H9 (cell line): ENCODE results near the gene CHDH. TPM values are rescaled to one million over a fixed set of nuclear protein-coding genes. Genes with fewer than 3 reads are reported as not detected.

Source experiments
- DNase-seq: peaks from one replicate; pipeline ENCODE4 v3.0.0-alpha.2; 2017
- H2AFZ ChIP-seq: one replicate; pipeline ENCODE4 v1.6.1; 2013; ENCODE audit warnings: mild to moderate bottlenecking, low read length, control low read depth, moderate library complexity
- H2AK5ac ChIP-seq: 2 replicates; pipeline ENCODE4 v1.6.1; 2013; ENCODE audit warnings: low read length, control low read depth, mixed read lengths; ENCODE audit not compliant: insufficient read length
- H2BK120ac ChIP-seq: one replicate; pipeline ENCODE4 v1.6.1; 2013; ENCODE audit warnings: low read depth, mild to moderate bottlenecking, low read length, control low read depth, inconsistent platforms; ENCODE audit not compliant: poor library complexity, severe bottlenecking
- H2BK12ac ChIP-seq: 2 replicates; pipeline ENCODE4 v1.6.1; 2013; ENCODE audit warnings: low read length, control low read depth, mixed read lengths, low read depth; ENCODE audit not compliant: insufficient read length
- H2BK15ac ChIP-seq: 2 replicates; pipeline ENCODE4 v1.6.1; 2013; ENCODE audit warnings: low read depth, low read length, control low read depth
- H2BK20ac ChIP-seq: one replicate; pipeline ENCODE4 v1.6.1; 2013; ENCODE audit warnings: low read depth, mild to moderate bottlenecking, low read length, control low read depth, inconsistent platforms; ENCODE audit not compliant: poor library complexity, severe bottlenecking
- H2BK5ac ChIP-seq: 2 replicates; pipeline ENCODE4 v1.6.1; 2013; ENCODE audit warnings: low read length, control low read depth, mixed read lengths; ENCODE audit not compliant: insufficient read length
- H3K14ac ChIP-seq: 2 replicates; pipeline ENCODE4 v1.6.1; 2013; ENCODE audit warnings: low read length, control low read depth; ENCODE audit not compliant: insufficient read depth
- H3K18ac ChIP-seq: 2 replicates; pipeline ENCODE4 v1.6.1; 2013; ENCODE audit warnings: low read depth, mild to moderate bottlenecking, mixed read lengths, low read length, control low read depth; ENCODE audit not compliant: insufficient read length
- H3K23ac ChIP-seq: 2 replicates; pipeline ENCODE4 v1.6.1; 2013; ENCODE audit warnings: low read length, control low read depth, mixed read lengths, low read depth; ENCODE audit not compliant: insufficient read length
- H3K23me2 ChIP-seq: 2 replicates; pipeline ENCODE4 v1.6.1; 2013; ENCODE audit warnings: low read depth, mild to moderate bottlenecking, mixed read lengths, low read length, control low read depth; ENCODE audit not compliant: insufficient read length, poor library complexity, severe bottlenecking
- H3K27ac ChIP-seq: 2 replicates; pipeline ENCODE4 v1.5.1; 2013; ENCODE audit warnings: low read length, control low read depth, mixed read lengths, low read depth; ENCODE audit not compliant: insufficient read length
- H3K27me3 ChIP-seq: 2 replicates; pipeline ENCODE4 v1.6.1; 2013; ENCODE audit warnings: low read length, control low read depth, inconsistent platforms; ENCODE audit not compliant: insufficient read depth
- H3K4ac ChIP-seq: 2 replicates; pipeline ENCODE4 v1.6.1; 2013; ENCODE audit warnings: low read depth, mild to moderate bottlenecking, control low read depth, inconsistent platforms, low read length, moderate library complexity
- H3K4me1 ChIP-seq: 2 replicates; pipeline ENCODE4 v1.6.1; 2013; ENCODE audit warnings: low read length, control low read depth, inconsistent platforms; ENCODE audit not compliant: insufficient read depth
- H3K4me2 ChIP-seq: 2 replicates; pipeline ENCODE4 v1.6.1; 2013; ENCODE audit warnings: low read length, control low read depth, mixed read lengths; ENCODE audit not compliant: insufficient read length, insufficient read depth
- H3K56ac ChIP-seq: 2 replicates; pipeline ENCODE4 v1.6.1; 2013; ENCODE audit warnings: low read depth, mild to moderate bottlenecking, mixed read lengths, low read length, control low read depth; ENCODE audit not compliant: insufficient read length
- H3K79me1 ChIP-seq: 2 replicates; pipeline ENCODE4 v1.6.1; 2013; ENCODE audit warnings: low read depth, mild to moderate bottlenecking, moderate library complexity, low read length, control low read depth, inconsistent platforms; ENCODE audit not compliant: insufficient read depth, poor library complexity, severe bottlenecking
- H3K79me2 ChIP-seq: 2 replicates; pipeline ENCODE4 v1.6.1; 2013; ENCODE audit warnings: low read length, control low read depth, inconsistent platforms; ENCODE audit not compliant: insufficient read depth
- H3K9ac ChIP-seq: 2 replicates; pipeline ENCODE4 v1.6.1; 2013; ENCODE audit warnings: low read length, control low read depth, mixed read lengths; ENCODE audit not compliant: insufficient read length; ENCODE audit errors: extremely low read depth
- H3K9me3 ChIP-seq: one replicate; pipeline ENCODE4 v1.6.1; 2013; ENCODE audit warnings: low read depth, low read length, inconsistent platforms; ENCODE audit not compliant: control insufficient read depth
- H3T11ph ChIP-seq: one replicate; pipeline ENCODE4 v1.6.1; 2013; ENCODE audit warnings: mild to moderate bottlenecking, low read length, control low read depth, inconsistent platforms
- H4K20me1 ChIP-seq: one replicate; pipeline ENCODE4 v1.6.1; 2013; ENCODE audit not compliant: control insufficient read depth, insufficient read length, insufficient read depth
- H4K5ac ChIP-seq: 2 replicates; pipeline ENCODE4 v1.6.1; 2013; ENCODE audit warnings: low read depth, mild to moderate bottlenecking, mixed read lengths, low read length, control low read depth; ENCODE audit not compliant: insufficient read length
- H4K8ac ChIP-seq: replicated peaks from 2 replicates; pipeline ENCODE4 v1.6.1; 2013; ENCODE audit warnings: low read length, control low read depth, mixed read lengths, low read depth; ENCODE audit not compliant: insufficient read length
- H4K91ac ChIP-seq: 2 replicates; pipeline ENCODE4 v1.6.1; 2013; ENCODE audit warnings: low read depth, mild to moderate bottlenecking, moderate library complexity, mixed read lengths, low read length, control low read depth; ENCODE audit not compliant: insufficient read length
- H3K27ac Mint-ChIP-seq, 3 experiments: 2 replicates in 2 of 3; 3 replicates in 1 of 3; pipeline ENCODE4 v1.8.0; 2020 to 2021; ENCODE audit warnings: mixed read lengths in 3 of 3, mild to moderate bottlenecking in 1 of 3, moderate library complexity in 1 of 3
- H3K27me3 Mint-ChIP-seq: 2 replicates; pipeline ENCODE4 v1.8.0; 2021; ENCODE audit warnings: low read depth, mild to moderate bottlenecking, moderate library complexity, mixed read lengths
- H3K36me3 Mint-ChIP-seq, 3 experiments: 2 replicates in 2 of 3; 3 replicates in 1 of 3; pipeline ENCODE4 v1.8.0; 2020 to 2021; ENCODE audit warnings: low read depth in 3 of 3, mixed read lengths in 3 of 3; ENCODE audit not compliant: insufficient read depth in 1 of 3
- H3K4me1 Mint-ChIP-seq, 2 experiments: 2 replicates each; pipeline ENCODE4 v1.8.0; 2020; ENCODE audit warnings: mixed read lengths in 2 of 2
- H3K4me3 Mint-ChIP-seq, 2 experiments: 2 replicates in 1 of 2; 3 replicates in 1 of 2; pipeline ENCODE4 v1.8.0; 2020 to 2021; ENCODE audit warnings: mild to moderate bottlenecking in 2 of 2, mixed read lengths in 2 of 2, moderate library complexity in 1 of 2
- H3K9me3 Mint-ChIP-seq, 2 experiments: 2 replicates in 1 of 2; 3 replicates in 1 of 2; pipeline ENCODE4 v1.8.0; 2020; ENCODE audit warnings: mild to moderate bottlenecking in 2 of 2, mixed read lengths in 2 of 2, moderate library complexity in 1 of 2
- WGBS: extraction: QIAGEN DNeasy Blood & Tissue Kit; methylation state at CpG from one replicate; pipeline ENCODE4 v1.1.7; 2013; ENCODE audit warnings: missing lambda C conversion rate, low lambda C conversion rate, mixed read lengths; ENCODE audit not compliant: insufficient read length; ENCODE audit errors: extremely low coverage; 5-methylcytosine and 5-hydroxymethylcytosine counted together
- total RNA-seq: library from RNA; stranded (reverse); gene quantifications from 2 replicates; pipeline ENCODE4 v1.2.1, GENCODE V29; 2021
- TF ChIP-seq, protein P1 (sequence below): fragments of 200-600 bp; sonication (generic); conservative IDR thresholded peaks from 3 replicates; pipeline ENCODE4 v1.8.0; 2021; ENCODE audit warnings: antibody characterized with exemption, mild to moderate bottlenecking

CHDH gene
- total RNA-seq, 1 experiment from 2014 or later, result 11.0 TPM

DNA sequence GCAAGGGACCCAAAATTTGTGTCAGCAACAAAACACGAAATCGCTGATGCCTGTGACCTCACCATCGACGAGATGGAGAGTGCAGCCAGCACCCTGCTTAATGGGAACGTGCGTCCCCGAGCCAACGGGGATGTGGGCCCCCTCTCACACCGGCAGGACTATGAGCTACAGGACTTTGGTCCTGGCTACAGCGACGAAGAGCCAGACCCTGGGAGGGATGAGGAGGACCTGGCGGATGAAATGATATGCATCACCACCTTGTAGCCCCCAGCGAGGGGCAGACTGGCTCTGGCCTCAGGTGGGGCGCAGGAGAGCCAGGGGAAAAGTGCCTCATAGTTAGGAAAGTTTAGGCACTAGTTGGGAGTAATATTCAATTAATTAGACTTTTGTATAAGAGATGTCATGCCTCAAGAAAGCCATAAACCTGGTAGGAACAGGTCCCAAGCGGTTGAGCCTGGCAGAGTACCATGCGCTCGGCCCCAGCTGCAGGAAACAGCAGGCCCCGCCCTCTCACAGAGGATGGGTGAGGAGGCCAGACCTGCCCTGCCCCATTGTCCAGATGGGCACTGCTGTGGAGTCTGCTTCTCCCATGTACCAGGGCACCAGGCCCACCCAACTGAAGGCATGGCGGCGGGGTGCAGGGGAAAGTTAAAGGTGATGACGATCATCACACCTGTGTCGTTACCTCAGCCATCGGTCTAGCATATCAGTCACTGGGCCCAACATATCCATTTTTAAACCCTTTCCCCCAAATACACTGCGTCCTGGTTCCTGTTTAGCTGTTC, 34.9 kb downstream of the CHDH start:
- WGBS, result no CpG with 5 or more reads among the region's 24 CpGs
- no peak overlapping the region for H3K4me2 ChIP-seq
- H3K23ac ChIP-seq, result no peak overlapping the region
- no peak overlapping the region for H2BK20ac ChIP-seq
- DNase-seq, result no peak
- no peak overlapping the region for H3K14ac ChIP-seq
- H3K36me3 Mint-ChIP-seq, result peaks cover 0 to 7% (median 0%) of the 10 kb centered on the region in 3 experiments; a peak in 3 of 7 replicates
- H3K4me3 Mint-ChIP-seq, result no peak overlapping the region
- H2BK120ac ChIP-seq, result no peak overlapping the region
- H2AK5ac ChIP-seq, result no peak overlapping the region
- H4K5ac ChIP-seq, result no peak overlapping the region
- no peaks in the 10 kb centered on the region for H3K9me3 Mint-ChIP-seq
- H3K4me1 ChIP-seq, result no peaks in the 10 kb centered on the region
- H3K27me3 Mint-ChIP-seq, result no peaks in the 10 kb centered on the region; the same call in none of the 2 replicates
- TF ChIP-seq, protein P1, sequence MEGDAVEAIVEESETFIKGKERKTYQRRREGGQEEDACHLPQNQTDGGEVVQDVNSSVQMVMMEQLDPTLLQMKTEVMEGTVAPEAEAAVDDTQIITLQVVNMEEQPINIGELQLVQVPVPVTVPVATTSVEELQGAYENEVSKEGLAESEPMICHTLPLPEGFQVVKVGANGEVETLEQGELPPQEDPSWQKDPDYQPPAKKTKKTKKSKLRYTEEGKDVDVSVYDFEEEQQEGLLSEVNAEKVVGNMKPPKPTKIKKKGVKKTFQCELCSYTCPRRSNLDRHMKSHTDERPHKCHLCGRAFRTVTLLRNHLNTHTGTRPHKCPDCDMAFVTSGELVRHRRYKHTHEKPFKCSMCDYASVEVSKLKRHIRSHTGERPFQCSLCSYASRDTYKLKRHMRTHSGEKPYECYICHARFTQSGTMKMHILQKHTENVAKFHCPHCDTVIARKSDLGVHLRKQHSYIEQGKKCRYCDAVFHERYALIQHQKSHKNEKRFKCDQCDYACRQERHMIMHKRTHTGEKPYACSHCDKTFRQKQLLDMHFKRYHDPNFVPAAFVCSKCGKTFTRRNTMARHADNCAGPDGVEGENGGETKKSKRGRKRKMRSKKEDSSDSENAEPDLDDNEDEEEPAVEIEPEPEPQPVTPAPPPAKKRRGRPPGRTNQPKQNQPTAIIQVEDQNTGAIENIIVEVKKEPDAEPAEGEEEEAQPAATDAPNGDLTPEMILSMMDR, result no peak
- H3K9me3 ChIP-seq, result no peaks in the 10 kb centered on the region
- H3T11ph ChIP-seq, result no peak overlapping the region
- H4K91ac ChIP-seq, result no peak overlapping the region
- H3K27ac Mint-ChIP-seq, result no peak overlapping the region; a peak in 1 of 7 replicates
- H3K79me1 ChIP-seq, result no peaks in the 10 kb centered on the region
- H3K27ac ChIP-seq, result no peak overlapping the region
- H3K18ac ChIP-seq, result no peak overlapping the region
- no peak overlapping the region for H4K8ac ChIP-seq
- H2AFZ ChIP-seq, result no peak overlapping the region
- no peaks in the 10 kb centered on the region for H4K20me1 ChIP-seq
- H3K9ac ChIP-seq, result no peak overlapping the region
- no peak overlapping the region for H2BK15ac ChIP-seq
- H3K23me2 ChIP-seq, result no peaks in the 10 kb centered on the region
- no peaks in the 10 kb centered on the region for H3K79me2 ChIP-seq
- no peak overlapping the region for H3K4ac ChIP-seq
- no peaks in the 10 kb centered on the region; a peak in 2 of 4 replicates for H3K4me1 Mint-ChIP-seq
- no peaks in the 10 kb centered on the region for H3K27me3 ChIP-seq
- H3K56ac ChIP-seq, result no peak overlapping the region
- H2BK12ac ChIP-seq, result no peak overlapping the region
- H2BK5ac ChIP-seq, result no peak overlapping the region
